Stimulated activated CD8-positive, alpha-beta memory T cell treated with anti-CD3 and anti-CD28 coated beads, Interleukin-12 subunit alpha, Interleukin-12 subunit beta, amount 100 ng/mL, for 24 hours (primary cell): Measurements from ENCODE around the gene ALG10.
"Not testable (repeated sequence)": the region's sequence is repeated elsewhere in the genome, so short reads cannot be mapped to it uniquely, and the experiment has no call there.

Source experiments
- DNase-seq: peaks from one replicate; pipeline ENCODE4 v3.0.0-alpha.2; 2020; ENCODE audit errors: extremely low read depth

Gene ALG10, protein sequence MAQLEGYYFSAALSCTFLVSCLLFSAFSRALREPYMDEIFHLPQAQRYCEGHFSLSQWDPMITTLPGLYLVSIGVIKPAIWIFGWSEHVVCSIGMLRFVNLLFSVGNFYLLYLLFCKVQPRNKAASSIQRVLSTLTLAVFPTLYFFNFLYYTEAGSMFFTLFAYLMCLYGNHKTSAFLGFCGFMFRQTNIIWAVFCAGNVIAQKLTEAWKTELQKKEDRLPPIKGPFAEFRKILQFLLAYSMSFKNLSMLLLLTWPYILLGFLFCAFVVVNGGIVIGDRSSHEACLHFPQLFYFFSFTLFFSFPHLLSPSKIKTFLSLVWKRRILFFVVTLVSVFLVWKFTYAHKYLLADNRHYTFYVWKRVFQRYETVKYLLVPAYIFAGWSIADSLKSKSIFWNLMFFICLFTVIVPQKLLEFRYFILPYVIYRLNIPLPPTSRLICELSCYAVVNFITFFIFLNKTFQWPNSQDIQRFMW

DNA sequence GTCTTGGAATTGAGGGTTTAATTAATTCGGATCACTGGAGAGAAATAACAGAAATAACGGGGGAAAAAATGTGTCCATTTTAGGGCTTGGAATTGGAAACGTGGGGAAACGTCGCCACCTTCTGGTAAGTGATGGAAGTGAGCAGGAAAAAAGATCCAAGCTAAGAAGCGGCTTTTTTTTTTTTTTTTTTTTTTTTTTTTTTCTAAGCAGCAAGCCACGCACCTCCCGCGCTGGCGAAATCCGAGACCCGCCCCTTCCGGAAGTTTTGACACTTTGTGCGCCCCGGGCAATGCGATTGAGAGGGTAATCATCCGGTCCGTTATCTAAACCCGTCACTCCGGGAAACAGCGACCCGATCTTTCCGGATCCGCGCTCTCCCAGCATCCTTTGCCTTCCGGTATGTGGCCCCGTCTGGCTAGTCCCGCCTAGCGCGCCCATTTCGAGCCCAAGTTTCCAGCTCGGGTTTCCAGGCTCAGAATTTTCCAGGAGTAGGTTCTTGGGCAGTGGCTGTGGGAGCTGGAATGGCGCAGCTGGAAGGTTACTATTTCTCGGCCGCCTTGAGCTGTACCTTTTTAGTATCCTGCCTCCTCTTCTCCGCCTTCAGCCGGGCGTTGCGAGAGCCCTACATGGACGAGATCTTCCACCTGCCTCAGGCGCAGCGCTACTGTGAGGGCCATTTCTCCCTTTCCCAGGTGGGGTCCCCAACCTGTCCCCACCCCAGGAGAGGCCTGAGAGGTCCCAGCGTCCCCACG is at the start of gene ALG10:
Gene ALG10, plus strand, starts transcription at position 418 of the 752 bp plus-strand sequence. Its CDS starts 104 bp downstream, at position 522.
- DNase-seq = peak; percentile 89

DNA sequence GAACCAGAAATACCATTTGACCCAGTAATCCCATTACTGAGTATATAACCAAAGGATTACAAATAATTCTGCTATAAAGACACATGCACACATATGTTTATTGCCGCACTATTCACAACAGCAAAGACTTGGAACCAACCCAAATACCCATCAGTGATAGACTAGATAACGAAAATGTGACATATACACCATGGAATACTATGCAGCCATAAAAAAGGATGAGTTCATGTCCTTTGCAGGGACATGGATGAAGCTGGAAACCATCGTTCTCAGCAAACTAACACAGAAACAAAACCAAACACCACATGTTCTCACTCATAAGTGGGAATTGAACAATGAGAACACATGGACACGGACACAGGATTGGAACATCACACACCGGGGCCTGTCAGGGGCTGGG is 49.4 kb upstream of the ALG10 start:
- DNase-seq = not testable (repeated sequence)

- no peak for DNase-seq
Measured at GRCh38 chr12:33977887-33978286, 44.4 kb upstream of the ALG10 start.

GRCh38 chr12:33988197-33988805 is 34.0 kb upstream of the ALG10 start:
- DNase-seq = no peak

DNA sequence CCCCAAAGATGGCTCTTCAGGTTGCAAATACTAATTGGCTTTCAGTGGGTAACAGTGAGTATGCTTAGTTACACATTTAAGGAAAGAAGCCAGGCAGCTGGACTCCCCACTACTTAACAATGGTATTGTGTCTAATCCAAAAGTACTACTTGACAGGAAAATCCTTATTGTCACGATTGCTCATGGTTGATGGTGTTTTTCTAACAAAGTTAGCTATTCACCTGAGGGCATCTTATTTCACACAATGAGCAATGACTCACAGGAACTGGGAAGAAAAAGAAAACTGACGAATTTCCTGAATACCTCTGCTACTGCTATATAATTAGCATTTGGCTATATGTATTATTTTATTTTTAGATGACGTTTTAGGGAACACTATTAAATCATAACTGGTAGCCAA is 33.4 kb upstream of the ALG10 start:
- DNase-seq = no peak

DNA sequence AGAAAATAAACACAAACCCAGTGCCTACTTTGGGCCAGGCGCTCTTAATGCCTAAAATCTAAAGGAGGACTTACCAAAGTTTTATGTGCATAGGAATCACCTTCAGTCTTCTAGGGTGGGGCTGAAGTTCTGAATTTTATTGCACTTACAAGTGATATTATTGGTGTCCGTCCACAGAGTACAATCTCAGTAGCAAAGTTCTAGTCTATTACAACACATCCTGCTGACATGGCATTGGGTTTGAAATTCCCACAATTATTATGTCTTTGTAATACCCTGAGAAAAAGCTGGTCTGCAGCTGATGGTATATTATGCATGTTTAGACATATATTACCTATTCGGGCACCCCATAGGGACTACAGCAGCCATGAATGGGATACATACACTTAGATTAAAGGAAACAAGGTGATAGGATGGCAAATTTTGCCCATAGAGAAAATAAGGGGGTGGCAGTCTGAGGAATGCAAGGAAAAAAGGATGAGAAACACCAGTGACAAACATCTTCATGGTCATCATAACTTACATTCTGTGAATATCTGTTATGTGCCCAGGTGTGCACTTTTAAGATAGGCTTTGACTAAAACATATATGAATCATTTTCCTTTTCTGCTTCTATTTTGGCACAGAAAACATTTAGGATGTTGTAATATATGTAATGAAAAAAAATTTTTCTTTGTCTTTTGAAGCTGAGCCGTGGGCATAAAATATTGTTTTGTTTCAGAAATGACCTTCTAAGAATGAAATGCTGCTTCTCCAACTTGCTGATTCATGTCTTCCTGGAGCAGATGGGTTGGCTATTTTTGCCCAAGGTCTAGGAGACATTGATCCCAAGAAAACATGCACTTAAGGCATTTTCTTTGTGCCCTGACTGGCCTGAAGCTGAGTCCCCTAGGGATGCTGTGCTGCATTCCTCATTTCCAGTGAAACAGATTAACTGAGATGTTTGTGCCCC is 27.2 kb upstream of the ALG10 start:
- DNase-seq = no peak

DNA sequence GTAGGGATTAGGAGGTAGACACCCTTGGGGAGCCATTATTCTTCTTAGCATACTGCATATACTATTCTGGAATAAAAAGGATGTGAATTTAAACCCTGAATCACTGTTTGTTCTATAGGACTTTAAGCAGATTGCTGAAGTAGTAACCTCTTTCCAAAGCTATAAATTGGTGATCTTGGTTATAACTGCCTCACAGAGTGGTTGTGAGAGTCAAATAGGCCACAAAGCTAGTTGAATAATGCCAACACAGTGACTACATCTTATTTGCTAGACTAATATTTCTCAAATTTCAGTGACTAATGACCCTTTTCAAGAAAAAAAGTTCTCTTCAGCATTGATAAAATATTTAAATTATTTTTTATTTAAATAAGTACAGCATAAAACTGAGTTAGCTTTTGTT is 13.5 kb upstream of the ALG10 start:
- not testable (repeated sequence) for DNase-seq

- DNase-seq = no peak
Measured at GRCh38 chr12:34016361-34016760, 5.9 kb upstream of the ALG10 start.

DNA sequence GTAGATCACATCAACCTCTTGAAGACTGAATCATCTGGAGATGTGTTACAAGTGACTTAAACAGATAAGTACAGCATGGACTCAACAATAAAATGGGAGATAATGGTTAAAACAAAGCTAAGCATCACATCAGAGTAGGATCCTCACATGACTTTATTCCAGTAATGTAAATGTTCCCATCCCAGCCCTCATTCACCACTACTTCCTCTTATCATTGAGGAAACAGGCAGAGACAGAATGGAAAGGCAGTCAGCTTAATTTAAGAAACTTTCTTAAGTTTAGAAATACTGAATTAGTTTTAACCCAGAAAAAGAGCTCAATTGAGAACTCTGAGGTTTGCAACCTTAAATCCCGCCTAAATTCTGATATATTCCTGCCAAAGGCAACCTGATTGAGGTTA is 1.2 kb upstream of the ALG10 start:
- no peak for DNase-seq

DNA sequence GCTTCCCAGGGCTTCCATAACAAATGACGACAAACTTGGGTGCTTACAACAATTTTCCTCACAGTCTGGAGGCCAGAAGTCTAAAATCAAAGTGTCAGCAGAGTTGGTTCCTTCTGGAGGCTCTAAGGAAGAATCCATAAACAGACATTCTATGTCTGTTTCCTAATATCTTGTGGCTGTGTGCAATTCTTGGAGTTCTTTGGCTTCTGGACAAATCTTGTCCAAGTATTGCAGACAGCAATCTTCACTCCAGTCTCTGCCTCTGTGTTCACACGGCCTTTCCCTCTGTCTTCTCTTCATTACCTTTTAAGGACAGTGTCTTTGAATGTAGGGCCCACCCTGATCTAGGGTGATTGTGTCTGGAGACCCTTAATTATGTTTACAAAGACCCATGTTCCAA is 5.4 kb downstream of the ALG10 start:
- DNase-seq = not testable (repeated sequence)

GRCh38 chr12:34030591-34030990 is 8.3 kb downstream of the ALG10 start:
- DNase-seq = no peak

- DNase-seq = no peak
Measured at GRCh38 chr12:34033628-34034296, 11.5 kb downstream of the ALG10 start.

GRCh38 chr12:34038357-34038756 is 16.1 kb downstream of the ALG10 start:
- DNase-seq = not testable (repeated sequence)

DNA sequence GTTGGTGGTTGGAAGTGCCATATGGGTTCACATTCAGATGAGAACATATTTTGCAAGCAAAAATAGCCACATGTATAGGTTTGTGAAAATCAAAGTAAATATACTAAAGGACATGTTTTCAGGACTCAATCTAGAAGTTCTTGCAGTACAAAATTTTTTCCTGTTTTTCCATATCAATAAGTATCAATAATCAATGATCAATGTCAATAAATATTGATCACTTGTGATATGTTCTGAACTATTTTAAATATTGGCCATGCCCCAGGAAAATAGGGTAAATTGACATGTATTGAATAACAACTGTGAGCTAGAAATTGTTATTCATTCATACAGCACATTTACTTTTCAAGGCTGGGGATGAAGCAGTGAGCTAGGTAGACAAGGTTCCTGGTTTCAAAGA is 24.3 kb downstream of the ALG10 start:
- no peak for DNase-seq

- DNase-seq = not testable (repeated sequence)
Measured at GRCh38 chr12:34047855-34048254, 25.6 kb downstream of the ALG10 start.

DNA sequence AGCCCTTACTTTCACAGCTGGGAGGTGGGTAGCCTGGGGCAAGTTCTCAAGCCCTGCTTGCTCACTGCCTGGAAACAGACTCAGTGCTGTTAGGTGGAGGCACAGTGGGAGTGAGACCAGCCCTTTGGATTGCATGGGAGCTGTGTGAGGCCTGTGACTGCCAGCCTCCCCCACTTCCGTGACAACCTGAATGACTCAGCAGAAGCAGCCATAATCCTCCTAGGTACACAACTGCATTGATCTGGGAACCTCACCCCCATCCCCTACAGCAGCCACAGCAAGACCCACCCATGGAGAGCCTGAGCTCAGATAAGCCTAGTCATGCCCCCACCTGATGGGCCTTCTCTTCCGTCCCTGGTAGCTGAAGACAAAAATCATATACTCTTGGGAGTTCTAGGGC is 26.4 kb downstream of the ALG10 start:
- no peak for DNase-seq

- DNase-seq = no peak
Measured at GRCh38 chr12:34051486-34051885, 29.2 kb downstream of the ALG10 start.

DNA sequence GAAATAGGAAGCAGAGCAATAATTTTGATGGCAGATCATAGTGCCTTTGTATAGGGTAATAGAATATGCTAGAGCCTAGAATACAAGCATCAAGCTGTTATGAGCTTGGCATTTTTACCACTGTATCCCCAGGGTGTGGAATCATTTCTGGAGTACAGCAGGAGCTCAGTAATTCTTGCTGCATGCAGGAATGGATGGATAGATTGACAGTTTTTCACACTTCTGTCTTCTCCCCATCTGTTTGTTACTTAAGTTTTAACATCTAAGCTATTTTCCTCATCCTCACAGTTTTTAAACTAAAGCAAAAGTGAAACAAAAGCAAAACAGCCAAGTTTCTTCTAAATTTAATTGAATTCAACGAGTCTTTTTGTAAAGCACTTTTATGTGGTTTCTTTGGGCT is 32.6 kb downstream of the ALG10 start:
- DNase-seq = no peak
